Astrocyte of the spinal cord (primary cell): ENCODE results near the gene TXNDC2.

Experiments used
- DNase-seq: peaks from one replicate; pipeline ENCODE4 v3.0.0; 2011; ENCODE audit warnings: low read depth, low spot score
- H3K4me3 ChIP-seq: 2 replicates; pipeline ENCODE4 v1.5.1; 2011; ENCODE audit warnings: low read depth, mild to moderate bottlenecking, low read length, moderate library complexity
- in situ Hi-C: cut with HindIII; loops from 2 replicates; pipeline ENCODE4 v1.10.0; 2017; ENCODE audit warnings: low sequenced_read_pairs
- TF ChIP-seq, protein P1 (sequence below): IDR thresholded peaks from 2 replicates; pipeline ENCODE4 v1.5.1; 2012; ENCODE audit warnings: low read depth, mild to moderate bottlenecking, low read length, inconsistent platforms

TXNDC2 gene

DNA sequence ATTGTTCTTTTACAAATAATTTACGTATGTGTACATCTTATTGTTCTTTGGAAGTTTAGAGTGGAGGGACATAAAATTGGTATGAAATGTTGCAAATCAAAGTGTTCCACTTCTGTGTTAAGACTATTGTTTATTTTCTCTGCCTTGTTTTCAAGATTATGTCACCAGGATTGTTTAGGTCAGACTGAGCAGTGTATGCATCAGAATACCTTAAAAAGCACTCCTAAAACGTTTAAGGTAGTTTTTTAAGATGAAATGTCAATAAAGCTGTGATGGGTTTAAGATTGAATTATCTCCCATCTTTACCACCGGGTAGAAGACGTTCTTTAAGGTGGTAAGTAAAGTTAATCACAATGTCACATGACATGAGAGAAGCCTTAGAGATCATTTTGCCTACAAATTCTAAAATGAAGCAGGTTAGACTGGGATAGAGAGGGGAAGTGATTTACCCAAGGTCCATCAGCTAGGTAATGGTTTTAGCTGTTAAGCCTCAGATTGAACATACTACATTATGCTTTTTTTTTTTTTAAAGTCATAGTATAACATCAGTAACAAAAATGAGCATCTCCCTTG is 38.7 kb downstream of the TXNDC2 start:
- no peak for DNase-seq
- TF ChIP-seq, protein P1, sequence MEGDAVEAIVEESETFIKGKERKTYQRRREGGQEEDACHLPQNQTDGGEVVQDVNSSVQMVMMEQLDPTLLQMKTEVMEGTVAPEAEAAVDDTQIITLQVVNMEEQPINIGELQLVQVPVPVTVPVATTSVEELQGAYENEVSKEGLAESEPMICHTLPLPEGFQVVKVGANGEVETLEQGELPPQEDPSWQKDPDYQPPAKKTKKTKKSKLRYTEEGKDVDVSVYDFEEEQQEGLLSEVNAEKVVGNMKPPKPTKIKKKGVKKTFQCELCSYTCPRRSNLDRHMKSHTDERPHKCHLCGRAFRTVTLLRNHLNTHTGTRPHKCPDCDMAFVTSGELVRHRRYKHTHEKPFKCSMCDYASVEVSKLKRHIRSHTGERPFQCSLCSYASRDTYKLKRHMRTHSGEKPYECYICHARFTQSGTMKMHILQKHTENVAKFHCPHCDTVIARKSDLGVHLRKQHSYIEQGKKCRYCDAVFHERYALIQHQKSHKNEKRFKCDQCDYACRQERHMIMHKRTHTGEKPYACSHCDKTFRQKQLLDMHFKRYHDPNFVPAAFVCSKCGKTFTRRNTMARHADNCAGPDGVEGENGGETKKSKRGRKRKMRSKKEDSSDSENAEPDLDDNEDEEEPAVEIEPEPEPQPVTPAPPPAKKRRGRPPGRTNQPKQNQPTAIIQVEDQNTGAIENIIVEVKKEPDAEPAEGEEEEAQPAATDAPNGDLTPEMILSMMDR, result no peak
- H3K4me3 ChIP-seq, result no peak overlapping the region
- in situ Hi-C loops, result no loop called here

GRCh38 chr18:9925369-9925768 is 39.6 kb downstream of the TXNDC2 start:
- in situ Hi-C loops, result no loop called here
- DNase-seq, result peak; percentile 42
- H3K4me3 ChIP-seq, result no peak overlapping the region
- TF ChIP-seq, protein P1, result no peak

- H3K4me3 ChIP-seq, result no peak overlapping the region
- DNase-seq, result no peak
- TF ChIP-seq, protein P1, result no peak
- in situ Hi-C loops, result no loop called here
Measured at GRCh38 chr18:9925795-9926194, 40.0 kb downstream of the TXNDC2 start.

- TF ChIP-seq, protein P1, result no peak
- no peak overlapping the region for H3K4me3 ChIP-seq
- DNase-seq, result no peak
- in situ Hi-C loops, result no loop called here
Measured at GRCh38 chr18:9926223-9926894, 40.6 kb downstream of the TXNDC2 start.

- TF ChIP-seq, protein P1, result no peak
- in situ Hi-C loops, result no loop called here
- H3K4me3 ChIP-seq, result no peak overlapping the region
- no peak for DNase-seq
Measured at GRCh38 chr18:9926977-9927376, 41.2 kb downstream of the TXNDC2 start.

DNA sequence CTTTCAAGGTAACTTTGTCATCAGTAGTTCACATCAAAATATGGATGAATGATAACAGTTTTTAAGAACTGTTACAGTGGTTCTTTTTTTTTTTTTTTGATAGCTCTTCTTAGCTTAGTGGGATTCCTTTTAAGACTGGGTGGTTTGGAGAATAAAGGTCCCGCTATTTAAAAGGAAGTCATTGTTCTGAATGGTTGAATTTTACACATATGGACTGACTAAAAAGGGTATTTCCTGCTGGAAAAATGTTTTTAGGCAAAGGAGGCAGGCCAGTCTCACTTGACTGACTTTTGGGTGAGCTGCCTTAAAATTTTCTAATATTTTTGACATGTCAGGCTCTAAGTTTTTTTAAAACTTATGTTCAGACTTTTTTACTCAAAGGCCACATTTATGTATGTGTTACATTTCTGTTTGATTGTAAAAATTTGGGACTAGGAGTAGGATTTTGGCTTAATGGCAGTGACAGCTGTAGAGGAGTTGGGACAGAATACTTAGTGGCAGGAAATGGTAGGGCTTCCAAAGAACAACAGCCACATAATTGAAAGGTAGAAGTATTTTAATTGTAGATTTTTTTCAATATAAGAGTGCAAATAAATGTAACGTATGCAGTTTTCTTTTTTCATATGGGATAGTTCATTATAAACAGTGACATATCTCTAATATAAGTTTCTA is 41.8 kb downstream of the TXNDC2 start:
- H3K4me3 ChIP-seq, result no peak overlapping the region
- in situ Hi-C loops, result no loop called here
- TF ChIP-seq, protein P1, result no peak
- no peak for DNase-seq
